HG02852 (cell line): Measurements from ENCODE around the gene THBS2.
"Not testable (repeated sequence)": the region's sequence is repeated elsewhere in the genome, so short reads cannot be mapped to it uniquely, and the experiment has no call there.

Experiments
- ATAC-seq: cut with Tn5 transposase; IDR thresholded peaks from one replicate; pipeline ENCODE4 v1.9.1; 2021; ENCODE audit warnings: mild to moderate bottlenecking, moderate library complexity; ENCODE audit not compliant: unreplicated experiment

The THBS2 gene

DNA sequence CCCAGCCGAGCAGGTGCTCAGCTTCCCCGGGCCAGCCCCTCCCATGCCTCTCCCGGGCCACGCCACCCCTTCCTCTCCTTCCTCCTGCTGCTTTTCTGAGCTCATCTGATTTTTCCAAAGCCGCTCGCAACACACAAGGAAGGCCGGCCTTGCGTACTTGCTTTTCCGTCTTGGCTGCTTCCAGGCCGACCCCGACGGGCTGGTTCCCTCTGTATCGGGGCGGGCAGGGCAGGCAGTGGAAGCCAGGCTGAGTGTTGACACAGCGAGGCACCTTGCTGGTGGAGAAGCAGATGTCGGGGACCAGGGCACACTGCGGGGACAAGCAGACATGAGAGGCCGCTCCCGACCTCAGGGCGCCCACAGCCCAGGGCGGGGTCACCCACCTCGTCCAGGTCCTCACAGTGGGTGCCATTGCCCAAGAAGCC lies 21.1 kb downstream of the THBS2 start:
- no peak for ATAC-seq

DNA sequence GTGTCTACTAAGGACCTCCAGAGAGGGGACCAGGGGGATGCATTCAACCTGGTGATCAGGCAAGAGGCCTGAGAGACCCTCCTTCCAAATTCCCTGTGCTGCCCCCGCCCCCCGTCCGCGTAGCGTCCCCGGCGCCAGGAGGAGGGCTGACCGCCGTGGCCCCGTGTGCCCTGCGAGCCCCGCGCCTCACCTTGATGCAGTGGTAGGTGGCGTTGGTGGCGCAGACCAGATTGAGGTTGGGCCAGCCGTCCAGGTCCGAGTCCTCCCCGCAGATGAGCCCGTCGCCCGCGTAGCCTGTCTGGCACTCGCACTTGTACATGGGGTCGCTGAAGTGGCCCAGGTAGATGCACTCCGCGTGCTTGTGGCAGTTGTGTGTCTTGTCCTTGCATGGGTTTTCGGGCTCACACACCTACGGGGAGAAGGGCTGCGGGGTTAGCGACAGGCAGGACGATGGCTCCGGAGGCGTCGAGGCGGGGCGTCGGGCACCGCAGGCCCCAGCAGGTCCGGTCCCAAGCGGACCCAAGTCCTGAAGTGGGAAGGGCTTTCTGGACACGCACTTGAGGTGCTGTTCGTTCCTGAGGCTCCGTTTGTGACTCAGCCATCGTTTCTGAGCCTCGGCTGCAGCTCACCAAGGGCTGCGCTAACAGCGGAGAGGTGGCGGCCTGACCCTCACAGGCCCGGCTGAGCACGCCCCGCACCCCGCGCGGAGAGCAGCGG lies 21.7 kb downstream of the THBS2 start:
- ATAC-seq = no peak

DNA sequence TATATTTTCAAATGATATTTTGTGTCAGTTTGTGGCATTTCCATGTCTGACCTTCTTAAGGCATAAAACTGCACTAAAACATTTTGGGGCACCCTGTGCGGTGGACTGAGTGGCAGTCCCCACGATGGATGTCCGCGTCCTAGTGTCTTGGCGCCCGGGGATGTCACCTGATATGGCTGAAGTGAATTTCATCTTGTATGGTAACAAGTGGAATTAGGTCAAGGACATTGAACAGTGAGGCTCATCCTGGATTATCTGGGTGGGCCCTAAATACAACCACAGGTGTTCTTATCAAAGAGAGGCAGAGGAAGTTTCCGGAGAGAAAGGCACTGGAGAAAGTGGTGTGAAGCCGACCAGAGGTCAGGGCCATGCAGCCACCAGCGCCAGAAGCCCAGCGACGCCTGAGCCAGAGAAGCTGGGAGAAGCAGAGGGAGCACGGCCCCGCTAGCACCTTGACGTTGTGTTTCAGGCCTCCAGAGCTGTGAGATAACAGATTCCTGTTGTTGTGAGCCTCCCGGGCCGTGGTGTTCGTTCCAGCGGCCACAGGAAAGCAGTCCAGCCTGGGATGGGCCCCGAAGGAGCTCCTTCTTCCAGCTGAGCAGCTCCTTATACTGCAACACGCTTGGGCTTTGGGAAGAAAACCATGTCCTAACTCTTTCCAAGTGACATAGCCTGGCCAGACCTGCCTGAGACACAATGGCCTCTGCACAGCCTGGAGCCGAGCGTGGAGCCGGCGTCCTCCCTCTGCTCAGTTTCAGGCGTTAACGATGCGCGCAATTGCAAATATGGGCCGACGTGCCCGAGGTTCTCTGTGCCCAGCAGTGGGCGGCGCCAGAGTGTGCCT lies 22.5 kb downstream of the THBS2 start:
- ATAC-seq = no peak

DNA sequence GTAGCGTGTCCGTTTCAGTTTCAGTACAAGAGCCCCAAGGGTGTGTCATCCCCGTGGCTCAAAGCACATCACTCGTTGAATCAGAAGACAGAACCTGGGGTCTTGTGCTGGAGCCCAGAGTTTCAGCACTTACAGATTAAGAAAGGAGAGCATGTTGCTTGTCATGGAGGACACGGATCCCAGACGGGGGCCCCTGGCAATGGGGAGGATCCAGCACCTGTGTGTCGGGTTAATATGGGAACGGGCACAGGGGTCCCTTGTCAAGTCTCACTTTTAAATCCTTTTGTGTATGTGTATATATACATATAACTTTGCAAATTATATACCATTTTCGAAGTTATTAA lies 23.4 kb downstream of the THBS2 start:
- ATAC-seq = no peak

DNA sequence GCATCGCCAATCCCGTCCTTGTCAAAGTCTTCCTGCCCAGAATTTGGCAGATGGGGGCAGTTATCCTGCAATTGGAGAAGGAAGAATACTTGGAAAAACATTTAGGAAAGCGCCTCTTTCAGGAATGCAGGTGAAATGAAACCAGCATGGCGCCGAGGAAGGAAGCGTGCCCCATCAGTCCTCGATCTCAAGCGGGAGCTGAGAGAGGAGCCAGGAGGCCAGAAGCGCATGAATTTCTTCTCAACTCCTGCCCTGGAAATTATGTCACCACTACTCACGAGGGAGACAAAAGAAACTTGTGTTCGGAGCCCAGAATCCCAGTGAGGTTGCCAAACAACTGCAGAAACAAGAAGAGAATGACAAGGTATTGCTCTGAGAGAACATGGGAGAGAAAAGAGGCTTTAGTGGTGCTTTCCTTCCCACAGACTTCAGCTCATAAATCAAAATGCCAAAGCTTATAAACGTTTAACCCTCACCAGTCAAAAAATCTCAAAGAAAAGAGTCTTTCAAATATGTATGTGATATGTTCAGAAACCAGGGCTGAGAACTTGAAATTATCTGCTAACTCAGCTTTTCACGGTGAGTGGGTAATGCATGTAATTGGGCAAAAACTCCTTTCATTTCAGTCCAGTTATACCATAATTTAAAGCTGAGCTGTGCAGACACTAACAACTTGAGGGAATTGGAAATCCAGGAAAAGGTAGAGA lies 23.9 kb downstream of the THBS2 start:
- ATAC-seq = no peak

DNA sequence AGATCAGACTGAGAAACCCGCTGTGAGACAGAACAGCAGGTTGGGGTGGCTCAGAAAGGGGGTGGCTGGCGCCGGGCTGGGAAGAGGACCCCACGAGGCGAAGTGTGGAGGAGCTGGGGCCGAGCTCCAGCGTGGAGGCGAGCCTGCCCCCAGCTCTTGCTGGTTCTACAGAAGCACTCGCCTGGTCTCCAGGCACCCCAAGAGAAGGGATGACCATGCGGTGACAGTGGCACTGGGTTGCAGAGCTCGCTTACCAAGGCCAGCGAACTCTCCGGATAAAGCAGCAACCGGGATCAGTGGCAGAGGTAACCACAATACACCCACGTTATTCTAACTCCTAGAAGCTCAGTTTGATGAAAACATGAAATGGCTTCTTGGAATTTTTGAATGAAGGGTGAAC lies 26.5 kb downstream of the THBS2 start:
- no peak for ATAC-seq

DNA sequence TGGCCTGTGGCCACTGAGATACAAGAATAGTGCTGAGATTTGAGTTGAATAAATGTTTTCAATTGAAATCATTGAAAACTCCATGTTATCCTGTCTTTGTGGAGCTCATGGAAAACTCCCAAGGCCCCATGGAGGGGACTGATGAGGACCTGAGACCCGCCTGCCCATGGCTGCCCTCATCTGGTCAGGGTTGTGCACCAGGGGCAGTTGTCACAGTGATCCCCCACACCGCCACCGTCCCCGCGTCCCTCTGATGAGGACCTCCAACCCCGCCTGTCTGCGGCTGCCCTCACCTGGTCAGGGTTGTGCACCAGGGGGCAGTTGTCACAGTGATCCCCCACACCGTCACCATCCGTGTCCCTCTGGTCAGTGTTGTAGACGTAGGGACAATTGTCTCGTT lies 27.8 kb downstream of the THBS2 start:
- no peak for ATAC-seq

DNA sequence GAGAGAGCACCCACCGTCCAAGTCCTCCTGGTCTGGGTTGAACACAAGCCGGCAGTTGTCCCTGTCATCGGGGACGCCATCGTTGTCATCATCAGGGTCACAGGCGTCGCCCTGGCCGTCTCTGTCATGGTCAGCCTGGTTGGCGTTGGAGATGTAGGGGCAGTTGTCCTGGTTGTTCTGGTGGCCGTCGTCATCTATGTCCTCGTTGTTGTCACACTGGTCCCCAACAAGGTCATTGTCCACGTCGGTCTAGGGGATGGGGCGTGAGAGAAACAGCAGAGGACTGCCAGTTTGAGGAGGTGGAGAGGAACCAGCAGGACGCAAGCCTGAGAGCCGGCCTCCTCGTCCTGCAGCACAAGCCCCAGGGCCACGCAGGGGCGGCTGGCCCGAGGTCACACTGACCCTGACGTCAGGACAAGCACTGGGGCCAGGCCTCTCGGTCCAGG lies 28.5 kb downstream of the THBS2 start:
- no peak for ATAC-seq

DNA sequence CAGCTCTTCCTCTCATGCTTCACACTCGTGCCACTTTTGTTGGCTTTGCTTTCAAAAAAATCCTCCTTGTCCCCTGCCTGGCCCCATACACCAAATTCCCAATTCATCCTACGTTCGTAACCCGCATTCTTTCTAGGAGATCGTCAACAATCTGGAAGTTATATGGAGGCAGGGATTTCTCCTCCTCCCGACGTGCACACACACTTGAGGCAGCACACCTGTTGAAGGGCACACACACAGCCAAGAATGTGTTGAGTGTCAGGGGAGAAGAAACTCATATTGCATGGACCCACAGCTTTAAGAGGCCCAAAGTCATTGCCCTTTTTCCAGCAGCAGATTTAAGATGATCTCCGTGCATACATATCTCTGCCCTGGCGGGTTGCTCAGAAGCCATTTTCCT lies 28.9 kb downstream of the THBS2 start:
- no peak for ATAC-seq

DNA sequence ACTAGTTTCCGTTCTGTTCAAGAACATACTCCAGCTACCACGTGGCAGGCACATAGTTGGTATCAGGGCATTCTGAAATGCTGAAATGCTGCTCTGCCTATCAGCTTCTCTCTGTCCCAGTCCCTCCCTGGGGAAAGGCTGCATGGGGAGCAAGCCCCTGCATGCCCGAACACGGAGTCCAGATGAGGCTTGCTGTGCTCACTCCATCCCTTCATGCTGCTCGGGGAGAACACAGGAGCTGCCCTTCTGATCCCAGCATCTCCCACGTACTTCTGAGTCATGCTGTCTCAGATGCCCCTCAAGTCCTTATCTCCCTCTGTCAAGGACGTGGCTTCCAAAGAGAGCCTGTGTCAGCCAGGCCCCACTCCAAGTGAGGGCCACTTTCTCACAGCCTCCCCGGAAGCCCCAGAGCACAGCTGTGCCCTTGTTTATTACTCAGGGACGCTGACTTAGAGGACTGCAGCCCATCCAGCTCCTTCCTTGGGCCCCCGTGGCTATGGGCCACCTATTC lies 29.4 kb downstream of the THBS2 start:
- no peak for ATAC-seq

DNA sequence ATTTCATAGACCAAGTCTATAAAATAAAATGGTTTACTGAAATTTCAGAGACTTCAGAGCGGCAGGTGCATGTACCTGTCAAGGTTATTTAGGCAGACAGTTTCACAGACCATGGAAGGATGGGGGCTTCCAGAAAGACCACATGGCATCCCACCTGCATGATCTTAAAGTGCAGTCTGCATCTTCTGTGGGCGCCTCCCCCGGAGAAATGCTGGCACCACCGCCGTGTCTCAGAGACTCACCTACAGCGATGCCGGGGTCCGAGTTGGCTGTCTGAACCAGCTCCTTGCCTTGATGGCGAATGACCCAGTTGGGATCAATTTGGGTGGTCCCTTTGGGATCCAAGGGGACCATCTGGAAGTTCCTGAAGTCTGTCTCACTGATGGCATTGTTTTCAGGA lies 30.6 kb downstream of the THBS2 start:
- no peak for ATAC-seq

DNA sequence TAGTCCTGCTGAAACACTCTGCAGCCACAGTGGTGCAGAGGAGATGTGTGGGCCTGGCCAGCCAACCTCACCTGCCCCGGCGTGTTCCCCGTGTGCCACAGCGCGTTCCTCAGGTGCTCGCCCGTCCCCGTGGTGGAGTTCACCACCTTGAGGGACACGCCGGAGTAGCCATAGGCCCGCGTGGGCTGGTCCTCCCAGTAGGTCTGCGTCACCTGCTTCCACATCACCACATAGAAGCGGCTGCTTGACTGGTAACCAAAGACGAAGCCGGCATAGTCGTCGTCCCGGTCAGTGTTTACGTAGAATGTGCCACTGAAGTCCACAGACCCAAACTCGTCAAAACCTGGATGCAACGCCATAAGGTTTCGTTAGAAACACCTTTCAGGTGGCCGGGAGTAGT lies 31.5 kb downstream of the THBS2 start:
- ATAC-seq = no peak

DNA sequence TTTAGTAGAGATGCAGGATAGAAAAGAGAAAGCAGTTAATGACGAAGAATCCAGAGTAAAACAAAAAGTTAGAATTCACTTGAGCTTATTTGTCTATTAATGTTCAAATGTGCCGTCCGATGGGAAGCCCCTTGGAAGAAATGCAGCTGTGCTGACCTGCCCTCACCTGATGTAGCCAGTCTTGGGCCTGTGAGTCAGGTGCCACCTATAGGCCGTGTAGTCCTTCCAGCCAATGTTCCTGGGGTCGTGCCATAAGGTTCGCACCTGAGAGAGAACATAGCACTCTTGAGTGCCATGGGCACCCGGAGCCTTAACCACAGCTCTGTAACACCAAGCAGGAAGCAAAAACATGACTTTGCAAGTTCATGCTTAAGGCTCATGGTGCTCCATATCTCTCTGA lies 32.4 kb downstream of the THBS2 start:
- ATAC-seq = no peak

DNA sequence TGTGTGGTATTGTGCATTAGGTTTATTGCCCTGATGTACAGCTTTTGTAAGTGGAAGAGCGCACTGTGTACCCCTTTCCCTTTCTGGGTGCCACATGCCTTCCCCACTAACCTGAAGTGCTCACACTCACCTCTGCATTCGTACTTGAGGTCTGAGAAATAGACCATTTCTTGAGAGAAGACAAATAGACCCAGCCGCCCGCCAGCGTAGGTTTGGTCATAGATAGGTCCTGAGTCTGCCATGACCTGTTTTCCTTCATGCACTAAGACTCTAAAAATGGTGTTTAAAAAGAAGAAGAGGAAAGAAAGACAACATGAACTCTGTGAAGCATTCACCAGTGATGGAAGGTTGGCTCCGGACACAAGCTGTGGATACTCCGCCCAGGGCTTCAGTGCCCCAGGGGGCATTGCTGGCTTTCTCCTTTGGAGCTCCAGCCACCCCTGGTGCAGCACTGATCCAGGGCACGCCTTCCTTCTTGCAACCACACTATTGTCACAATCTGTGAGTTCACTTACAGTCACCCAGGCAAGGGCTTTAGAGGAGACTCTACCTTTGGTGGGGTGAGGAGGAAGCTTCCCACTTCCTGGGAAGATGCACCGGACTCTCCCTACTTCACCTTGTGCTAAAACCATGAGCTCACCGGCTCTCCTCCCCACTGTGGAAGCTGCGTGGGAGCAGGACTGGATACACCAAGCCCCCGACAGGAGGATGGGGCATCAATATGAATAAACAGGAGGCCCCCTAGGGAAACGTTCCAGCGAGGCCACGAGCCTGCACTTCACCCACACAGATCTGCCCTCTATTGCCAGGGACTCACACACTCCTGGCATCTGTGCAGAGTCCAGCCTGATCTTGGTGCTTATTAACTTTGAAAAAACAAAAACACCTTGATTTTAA lies 33.3 kb downstream of the THBS2 start:
- no peak for ATAC-seq

DNA sequence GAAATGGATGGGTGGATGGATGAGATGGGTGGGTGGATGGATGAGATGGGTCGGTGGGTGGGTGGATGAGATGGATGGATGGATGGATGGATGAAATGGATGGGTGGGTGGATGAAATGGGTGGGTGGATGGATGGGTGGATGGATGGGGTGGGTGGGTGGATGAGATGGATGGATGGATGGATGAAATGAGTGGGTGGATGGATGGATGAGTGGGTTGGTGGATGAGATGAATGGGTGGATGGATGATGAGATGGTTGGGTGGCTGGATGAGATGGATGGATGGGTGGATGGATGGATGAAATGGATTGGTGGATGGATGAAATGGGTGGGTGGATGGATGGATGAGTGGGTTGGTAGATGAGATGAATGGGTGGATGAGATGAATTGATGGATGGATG lies 35.7 kb downstream of the THBS2 start:
- ATAC-seq = no peak

DNA sequence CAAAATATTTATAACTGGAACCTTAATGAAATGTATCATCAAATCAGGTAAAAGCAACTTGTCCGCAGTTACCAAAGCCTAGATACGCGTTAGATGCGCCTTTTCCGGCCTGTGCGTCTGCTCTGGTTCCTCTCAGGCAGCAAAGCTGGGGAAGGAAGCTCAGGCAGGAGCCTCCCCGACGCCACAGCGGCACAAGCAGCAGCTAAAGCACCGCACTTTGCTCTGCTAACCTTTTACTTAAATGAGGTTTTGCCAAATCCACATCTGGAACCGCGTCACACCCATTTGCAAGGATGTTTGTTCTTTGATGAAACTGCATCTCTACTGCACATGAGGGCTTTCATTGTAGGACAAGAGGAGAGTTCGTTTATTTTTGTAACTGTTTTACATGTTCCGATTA lies 36.8 kb downstream of the THBS2 start:
- no peak for ATAC-seq

DNA sequence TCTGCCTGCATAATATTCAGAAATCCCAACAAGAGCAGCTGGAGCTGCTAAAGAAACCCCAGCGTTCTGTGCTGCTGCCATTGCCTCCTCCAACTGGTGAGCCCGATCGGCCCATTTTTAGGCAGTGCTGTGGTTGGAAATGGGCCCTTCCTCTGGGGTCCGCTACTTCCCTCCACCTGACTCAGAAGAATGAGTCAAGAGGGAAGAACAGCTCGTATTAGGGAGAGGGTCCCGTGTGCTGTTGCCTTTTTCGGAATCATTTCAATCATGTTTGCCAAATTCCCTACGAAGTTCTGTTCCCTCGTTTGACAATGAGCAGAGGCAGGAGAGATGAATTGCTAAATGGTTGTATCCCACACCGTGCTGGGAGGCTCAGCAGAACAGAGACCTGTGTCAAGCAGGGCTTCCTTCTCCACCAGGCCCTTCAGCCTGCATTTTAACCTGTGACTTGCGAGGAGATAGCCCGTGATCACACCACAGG lies 38.4 kb downstream of the THBS2 start:
- ATAC-seq = no peak

DNA sequence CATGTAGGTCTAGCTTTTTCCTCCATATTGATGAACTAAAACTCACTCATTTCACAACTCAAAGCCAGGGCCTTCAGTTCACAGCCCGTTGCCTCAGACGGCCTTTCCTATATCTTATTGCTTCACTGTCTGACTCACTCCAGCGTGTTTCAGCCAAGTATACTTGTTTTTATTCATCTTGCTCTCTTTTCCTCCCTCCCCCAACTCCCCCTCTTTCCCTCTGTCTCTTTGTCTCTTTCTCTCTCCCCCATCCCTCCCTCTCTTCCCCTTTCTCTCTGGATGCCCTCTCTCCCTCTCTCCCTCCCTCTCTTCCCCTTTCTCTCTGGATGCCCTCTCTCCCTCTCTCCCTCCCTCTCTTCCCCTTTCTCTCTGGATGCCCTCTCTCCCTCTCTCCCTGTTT lies 38.9 kb downstream of the THBS2 start:
- ATAC-seq = not testable (repeated sequence)

DNA sequence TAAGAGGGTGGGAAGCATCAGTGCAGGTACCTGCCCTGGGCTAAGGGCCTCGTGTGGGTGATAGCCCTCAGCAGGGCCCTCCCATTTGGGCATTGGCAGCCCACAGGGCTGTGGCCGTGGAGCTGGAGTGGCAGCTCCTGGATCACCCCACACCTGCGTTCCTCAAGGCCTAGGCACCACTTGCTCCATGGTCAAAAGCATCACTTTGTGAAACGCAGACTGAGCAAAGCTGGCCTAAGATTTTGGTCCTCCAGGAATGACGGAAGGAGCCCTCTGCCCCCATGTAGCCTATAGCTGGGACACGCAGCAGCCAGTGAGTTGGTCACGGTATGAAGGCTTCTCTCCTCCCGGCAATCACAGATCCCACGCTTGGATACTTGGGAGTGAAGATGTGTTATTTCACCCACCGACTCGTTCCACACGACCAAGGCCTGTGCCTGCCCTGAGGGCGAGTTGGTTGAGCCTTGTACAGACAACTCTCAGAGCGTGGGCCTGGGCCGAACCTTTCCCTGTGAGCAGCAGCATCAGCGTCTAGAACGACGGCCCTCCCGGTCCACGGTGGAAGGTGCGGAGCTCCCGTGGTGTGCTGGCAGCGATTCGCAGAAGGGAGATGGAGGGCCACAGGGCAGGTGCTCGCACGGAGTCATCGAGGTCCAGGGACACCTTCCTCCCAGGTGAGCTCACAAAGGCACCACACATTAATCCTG lies 39.7 kb downstream of the THBS2 start:
- ATAC-seq = no peak
